Osteoblast (primary cell): ENCODE data around the gene LACRT. TPM values are rescaled to one million over a fixed set of nuclear protein-coding genes. Genes with fewer than 3 reads are reported as not detected.

Source experiments
- DNase-seq: peaks from one replicate; pipeline ENCODE4 v3.0.0; 2011; ENCODE audit warnings: low spot score, mixed read lengths; ENCODE audit not compliant: insufficient read length; ENCODE audit errors: missing footprints
- H2AFZ ChIP-seq: 2 replicates; pipeline ENCODE4 v1.6.0; 2011; ENCODE audit warnings: mild to moderate bottlenecking, low read length
- H3K27ac ChIP-seq: 2 replicates; pipeline ENCODE4 v1.5.1; 2011; ENCODE audit warnings: mild to moderate bottlenecking, low read depth, low read length, moderate library complexity
- H3K27me3 ChIP-seq: 2 replicates; pipeline ENCODE4 v1.6.0; 2012; ENCODE audit warnings: mild to moderate bottlenecking, control low read depth, inconsistent platforms, low read length, moderate library complexity; ENCODE audit not compliant: insufficient read depth
- H3K36me3 ChIP-seq: 2 replicates; pipeline ENCODE4 v1.5.1; 2011; ENCODE audit warnings: mild to moderate bottlenecking, low read length, control low read depth, moderate library complexity; ENCODE audit not compliant: insufficient read depth
- H3K4me1 ChIP-seq: 2 replicates; pipeline ENCODE4 v1.5.1; 2011; ENCODE audit warnings: mild to moderate bottlenecking, low read length, control low read depth, moderate library complexity; ENCODE audit not compliant: insufficient read depth
- H3K4me2 ChIP-seq: 2 replicates; pipeline ENCODE4 v1.6.0; 2011; ENCODE audit warnings: mild to moderate bottlenecking, low read length; ENCODE audit not compliant: insufficient read depth
- H3K4me3 ChIP-seq: fragments of 200-600 bp; sonication (generic); 3 replicates; pipeline ENCODE4 v1.5.1; 2012; ENCODE audit warnings: mild to moderate bottlenecking, low read length, inconsistent platforms; ENCODE audit not compliant: insufficient read depth
- H3K79me2 ChIP-seq: 2 replicates; pipeline ENCODE4 v1.6.0; 2012; ENCODE audit warnings: mild to moderate bottlenecking, low read length, control low read depth, inconsistent platforms; ENCODE audit not compliant: insufficient read depth
- H3K9me3 ChIP-seq: 2 replicates; pipeline ENCODE4 v1.5.1; 2011; ENCODE audit warnings: low read depth, low read length, control low read depth
- H4K20me1 ChIP-seq: 2 replicates; pipeline ENCODE4 v1.6.0; 2012; ENCODE audit warnings: mild to moderate bottlenecking, low read length, control low read depth; ENCODE audit not compliant: insufficient read depth
- total RNA-seq: library from RNA; depleted of rRNA; stranded (reverse); fragments of >200 nt; gene quantifications from 2 replicates; pipeline ENCODE4 v1.2.3, GENCODE V29; 2012
- TF ChIP-seq, protein P1 (sequence below): IDR thresholded peaks from 2 replicates; pipeline ENCODE4 v1.5.1; 2011; ENCODE audit warnings: mild to moderate bottlenecking, low read depth, low read length, moderate library complexity; ENCODE audit errors: extremely low read depth

LACRT gene
- total RNA-seq, 1 donor, result not detected

GRCh38 chr12:54585243-54585642 lies 49.5 kb downstream of the LACRT start:
- Histone ChIP-seq H2AFZ (no peak overlapping the region), H3K27ac (no peak overlapping the region), H4K20me1 (no peaks in the 10 kb centered on the region), H3K4me1 (no peaks in the 10 kb centered on the region), H3K9me3 (no peaks in the 10 kb centered on the region), H3K79me2 (no peaks in the 10 kb centered on the region), H3K27me3 (peaks cover 50% of the 10 kb centered on the region), H3K4me3 (no peak overlapping the region), H3K4me2 (no peak overlapping the region), H3K36me3 (no peaks in the 10 kb centered on the region)
- no peak for DNase-seq
- TF ChIP-seq, protein P1, sequence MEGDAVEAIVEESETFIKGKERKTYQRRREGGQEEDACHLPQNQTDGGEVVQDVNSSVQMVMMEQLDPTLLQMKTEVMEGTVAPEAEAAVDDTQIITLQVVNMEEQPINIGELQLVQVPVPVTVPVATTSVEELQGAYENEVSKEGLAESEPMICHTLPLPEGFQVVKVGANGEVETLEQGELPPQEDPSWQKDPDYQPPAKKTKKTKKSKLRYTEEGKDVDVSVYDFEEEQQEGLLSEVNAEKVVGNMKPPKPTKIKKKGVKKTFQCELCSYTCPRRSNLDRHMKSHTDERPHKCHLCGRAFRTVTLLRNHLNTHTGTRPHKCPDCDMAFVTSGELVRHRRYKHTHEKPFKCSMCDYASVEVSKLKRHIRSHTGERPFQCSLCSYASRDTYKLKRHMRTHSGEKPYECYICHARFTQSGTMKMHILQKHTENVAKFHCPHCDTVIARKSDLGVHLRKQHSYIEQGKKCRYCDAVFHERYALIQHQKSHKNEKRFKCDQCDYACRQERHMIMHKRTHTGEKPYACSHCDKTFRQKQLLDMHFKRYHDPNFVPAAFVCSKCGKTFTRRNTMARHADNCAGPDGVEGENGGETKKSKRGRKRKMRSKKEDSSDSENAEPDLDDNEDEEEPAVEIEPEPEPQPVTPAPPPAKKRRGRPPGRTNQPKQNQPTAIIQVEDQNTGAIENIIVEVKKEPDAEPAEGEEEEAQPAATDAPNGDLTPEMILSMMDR, result no peak

DNA sequence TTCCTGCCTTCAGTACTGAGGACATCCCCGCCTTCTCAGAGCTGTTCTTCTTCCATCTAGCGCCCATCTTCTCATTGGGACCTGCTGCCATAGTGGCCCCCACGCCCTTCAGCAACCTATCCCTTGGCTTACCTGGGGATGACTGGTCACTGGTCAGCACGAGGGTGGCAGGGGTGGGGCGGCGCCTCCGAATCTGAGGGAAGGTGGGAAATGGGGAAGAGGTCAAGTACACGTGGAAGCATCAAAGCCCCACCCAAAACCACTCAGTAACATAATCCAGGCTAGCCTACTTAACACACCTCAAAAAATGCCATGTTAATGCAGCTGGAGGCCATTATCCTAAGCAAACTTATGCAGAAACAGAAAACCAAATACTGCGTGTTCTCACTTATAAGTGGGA lies 50.6 kb downstream of the LACRT start:
- TF ChIP-seq, protein P1, result no peak
- H2AFZ ChIP-seq, result no peak overlapping the region
- H3K4me2 ChIP-seq, result no peak overlapping the region
- H3K9me3 ChIP-seq, result no peaks in the 10 kb centered on the region
- H4K20me1 ChIP-seq, result no peaks in the 10 kb centered on the region
- no peak overlapping the region for H3K27ac ChIP-seq
- H3K27me3 ChIP-seq, result peaks cover 39% of the 10 kb centered on the region
- no peak for DNase-seq
- H3K4me3 ChIP-seq, result no peak overlapping the region
- no peaks in the 10 kb centered on the region for H3K79me2 ChIP-seq
- no peaks in the 10 kb centered on the region for H3K36me3 ChIP-seq
- H3K4me1 ChIP-seq, result no peaks in the 10 kb centered on the region

DNA sequence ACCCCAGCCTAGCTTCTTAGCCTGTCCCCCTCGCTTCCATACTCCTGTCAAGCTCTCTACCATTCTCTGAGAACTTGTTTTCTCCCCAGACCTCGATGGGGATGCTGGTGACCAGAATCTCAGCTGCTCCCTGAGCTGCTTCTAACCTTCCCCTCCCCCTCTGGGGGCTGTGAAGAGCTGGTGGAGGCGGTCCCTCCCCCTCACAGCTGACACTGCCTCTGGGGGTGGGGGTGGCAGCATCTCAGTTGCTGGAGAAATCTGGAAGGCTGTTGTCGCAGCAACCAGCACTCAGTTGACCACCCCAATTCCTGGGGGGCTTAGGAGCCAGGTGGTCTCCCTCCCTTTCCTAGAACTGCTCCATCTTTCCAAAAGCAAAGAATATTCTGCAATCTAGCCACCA lies 51.0 kb downstream of the LACRT start:
- TF ChIP-seq, protein P1, result no peak
- H3K27me3 ChIP-seq, result peaks cover 35% of the 10 kb centered on the region
- H3K4me2 ChIP-seq, result no peak overlapping the region
- DNase-seq, result no peak
- H4K20me1 ChIP-seq, result no peaks in the 10 kb centered on the region
- H3K4me3 ChIP-seq, result no peak overlapping the region
- no peak overlapping the region for H2AFZ ChIP-seq
- H3K9me3 ChIP-seq, result no peaks in the 10 kb centered on the region
- no peaks in the 10 kb centered on the region for H3K36me3 ChIP-seq
- H3K27ac ChIP-seq, result no peak overlapping the region
- no peaks in the 10 kb centered on the region for H3K79me2 ChIP-seq
- no peaks in the 10 kb centered on the region for H3K4me1 ChIP-seq

GRCh38 chr12:54581412-54581811 lies 53.3 kb downstream of the LACRT start:
- Histone ChIP-seq H3K79me2 (no peaks in the 10 kb centered on the region), H3K27me3 (peaks cover 18% of the 10 kb centered on the region), H3K4me1 (no peaks in the 10 kb centered on the region), H3K4me3 (no peak overlapping the region), H3K9me3 (no peaks in the 10 kb centered on the region), H2AFZ (no peak overlapping the region), H3K27ac (no peak overlapping the region), H3K4me2 (no peak overlapping the region), H4K20me1 (no peaks in the 10 kb centered on the region), H3K36me3 (no peaks in the 10 kb centered on the region)
- DNase-seq, result no peak
- TF ChIP-seq, protein P1, result no peak

Other genes with a start within 250 kb of the LACRT start
- gene ITGA5, start 215.6 kb downstream of the LACRT start, total RNA-seq, result 336 and 401 TPM in 2 replicates
- not detected in 2 replicates for gene GTSF1, start 161.3 kb downstream of the LACRT start, total RNA-seq
- gene NCKAP1L, start 137.1 kb downstream of the LACRT start, total RNA-seq, result under 0.01 and 0.36 TPM in 2 replicates
- under 0.01 TPM in 1 of 2 replicates, not detected in the other for gene PDE1B, start 85.3 kb downstream of the LACRT start, total RNA-seq
- 0.36 TPM in 1 of 2 replicates, not detected in the other for gene PPP1R1A, start 46.2 kb downstream of the LACRT start, total RNA-seq
- not detected in 2 replicates for gene DCD, start 13.5 kb upstream of the LACRT start, total RNA-seq
- not detected in 2 replicates for gene MUCL1, start 219.6 kb upstream of the LACRT start, total RNA-seq